ENCODE data around the gene KANSL3. TPM values are rescaled to one million over a fixed set of nuclear protein-coding genes. Genes with fewer than 3 reads are reported as not detected.

KANSL3 gene
- total and polyA plus RNA-seq, 2 donors (not counting 3 experiments of a cell fraction or from before 2014, with no cell fraction given): 27.7 to 36.9 TPM

- Histone ChIP-seq H3K9ac (replicated peaks; ENCODE audit: extremely low read depth, insufficient read depth, low read length) (no peak overlapping the region), H3K27ac (ENCODE audit: insufficient read depth, low read depth, low read length) (no peak overlapping the region), H4K20me1 (replicated peaks; ENCODE audit: control insufficient read depth, extremely low read depth, insufficient read depth, low read length) (no peaks in the 10 kb centered on the region), H3K4me1 (ENCODE audit: control insufficient read depth, extremely low read depth, insufficient read depth, low read length) (peaks cover 19% of the 10 kb centered on the region), H3K27me3 (ENCODE audit: control insufficient read depth in 2 of 2, insufficient read depth in 2 of 2, low read length in 2 of 2) (no peaks in the 10 kb centered on the region), H3K79me2 (ENCODE audit: control insufficient read depth, insufficient read depth, low read length) (peaks cover 37% of the 10 kb centered on the region), H3K9me3 (replicated peaks; ENCODE audit: control insufficient read depth, insufficient read depth, low read length) (no peaks in the 10 kb centered on the region), H3K4me3 (replicated peaks in 1 of 3; ENCODE audit: insufficient read depth in 1 of 3, low read depth in 1 of 3, low read length in 3 of 3) (no peak overlapping the region), H3K9me1 (replicated peaks; ENCODE audit: control insufficient read depth, extremely low read depth, insufficient read depth, low read length) (no peaks in the 10 kb centered on the region), H2AFZ (ENCODE audit: low read depth, low read length) (no peak overlapping the region), H3K36me3 (ENCODE audit: control insufficient read depth in 2 of 2, extremely low read depth in 1 of 2, insufficient read depth in 2 of 2, low read length in 2 of 2) (peaks cover 0 to 11% of the 10 kb centered on the region in 2 experiments), H3K4me2 (ENCODE audit: insufficient read depth, low read length) (no peak overlapping the region)
- no TSS peak for BruUV-seq (replicated peaks)
- intact Hi-C loops (cut with micrococcal nuclease) (loop anchor here (1.0 to 10.0 kb wide), 2 partner anchors 12 to 331 kb away; no protein-coding TSS in a partner anchor), dilution Hi-C loops (cut with MboI; ENCODE audit: extremely low pct_ligation_motif_present, low sequenced_read_pairs) (no loop called here)
- no peak for DNase-seq (ENCODE audit: low read depth, low spot score)
- TF ChIP-seq POLR2AphosphoS5 (IDR thresholded peaks at IDR 0.05; ENCODE audit: insufficient read depth, low read depth, low read length): no peak
- no peak for TF ChIP-seq EZH2 (IDR thresholded peaks at IDR 0.05; ENCODE audit: borderline replicate concordance, low read depth, low read length, severe bottlenecking)
- TF ChIP-seq MYC (IDR thresholded peaks at IDR 0.05; ENCODE audit: low read depth, low read length): no peak
- TF ChIP-seq GATA2 (IDR thresholded peaks at IDR 0.05; ENCODE audit: insufficient read depth, insufficient read length, low read depth, low read length): no peak
- TF ChIP-seq, protein P1, sequence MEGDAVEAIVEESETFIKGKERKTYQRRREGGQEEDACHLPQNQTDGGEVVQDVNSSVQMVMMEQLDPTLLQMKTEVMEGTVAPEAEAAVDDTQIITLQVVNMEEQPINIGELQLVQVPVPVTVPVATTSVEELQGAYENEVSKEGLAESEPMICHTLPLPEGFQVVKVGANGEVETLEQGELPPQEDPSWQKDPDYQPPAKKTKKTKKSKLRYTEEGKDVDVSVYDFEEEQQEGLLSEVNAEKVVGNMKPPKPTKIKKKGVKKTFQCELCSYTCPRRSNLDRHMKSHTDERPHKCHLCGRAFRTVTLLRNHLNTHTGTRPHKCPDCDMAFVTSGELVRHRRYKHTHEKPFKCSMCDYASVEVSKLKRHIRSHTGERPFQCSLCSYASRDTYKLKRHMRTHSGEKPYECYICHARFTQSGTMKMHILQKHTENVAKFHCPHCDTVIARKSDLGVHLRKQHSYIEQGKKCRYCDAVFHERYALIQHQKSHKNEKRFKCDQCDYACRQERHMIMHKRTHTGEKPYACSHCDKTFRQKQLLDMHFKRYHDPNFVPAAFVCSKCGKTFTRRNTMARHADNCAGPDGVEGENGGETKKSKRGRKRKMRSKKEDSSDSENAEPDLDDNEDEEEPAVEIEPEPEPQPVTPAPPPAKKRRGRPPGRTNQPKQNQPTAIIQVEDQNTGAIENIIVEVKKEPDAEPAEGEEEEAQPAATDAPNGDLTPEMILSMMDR (IDR thresholded peaks at IDR 0.05; ENCODE audit: extremely low read depth in 1 of 2, insufficient read depth in 1 of 2, low read depth in 1 of 2, low read length in 2 of 2): no peak
- no peak for TF ChIP-seq JUN (IDR thresholded peaks at IDR 0.05; ENCODE audit: borderline replicate concordance, insufficient read depth, insufficient read length, low read depth)
- TF ChIP-seq MAX (IDR thresholded peaks at IDR 0.05; ENCODE audit: insufficient read depth, insufficient read length): no peak
- no peak for TF ChIP-seq POLR2A (IDR thresholded peaks at IDR 0.05; ENCODE audit: low read depth, low read length)
- no peak for TF ChIP-seq FOS (IDR thresholded peaks at IDR 0.05; ENCODE audit: borderline replicate concordance, insufficient read depth, low read length)
- no peak for FAIRE-seq
- CTCF ChIA-PET: interaction anchor here (1.8 kb wide), 1 partner anchor 14 kb away, joined by 4 read pairs; no protein-coding TSS in a partner anchor
- POLR2A ChIA-PET: no interaction called here
These were observed 4.5 kb downstream of the KANSL3 start for GRCh38 chr2:96633641-96634040.

Measured in endothelial cell of umbilical vein (primary cell).